Activated CD4-positive, CD25-positive, alpha-beta regulatory T cell treated with anti-CD3 and anti-CD28 coated beads, Interleukin-2, amount 50 U/mL, for 24 hours (primary cell): ENCODE measurements around the gene SKIDA1.

Experiments used
- ATAC-seq, 2 donors: fragments of 150-1000 bp; cut with Tn5 transposase; one replicate each; pipeline ENCODE4 v1.10.0; 2021; ENCODE audit warnings: mild to moderate bottlenecking in 1 of 2, moderate library complexity in 1 of 2

Gene SKIDA1

GRCh38 chr10:21475393-21475792 lies 50.1 kb downstream of the SKIDA1 start:
- no peak for ATAC-seq

GRCh38 chr10:21473541-21473940 lies 51.9 kb downstream of the SKIDA1 start:
- no peak for ATAC-seq

GRCh38 chr10:21473135-21473534 lies 52.3 kb downstream of the SKIDA1 start:
- no peak for ATAC-seq

GRCh38 chr10:21468086-21468485 lies 57.4 kb downstream of the SKIDA1 start:
- ATAC-seq: no peak

- ATAC-seq: no peak
Measured at GRCh38 chr10:21467633-21468032, 57.8 kb downstream of the SKIDA1 start.

- no peak for ATAC-seq
Measured at GRCh38 chr10:21464134-21464533, 61.3 kb downstream of the SKIDA1 start.
